Endothelial cell of umbilical vein (primary cell): ENCODE results near the gene SP6. TPM values are rescaled to one million over a fixed set of nuclear protein-coding genes. Genes with fewer than 3 reads are reported as not detected.

Experiments
- BruUV-seq: library from RNA; stranded (reverse); fragments of 400-500 nt; replicated peaks from 2 replicates; lab custom pipeline; 2021; lab: Mats Ljungman, UMichigan
- CTCF ChIA-PET: fragments of 300-600, 350-600 bp; sonication (Branson Sonifier 250); formaldehyde crosslinking; loops from one replicate; lab custom pipeline; 2021; ENCODE audit warnings: antibody characterized with exemption, inconsistent platforms; lab: Charles Lee
- POLR2A ChIA-PET: fragments of 300-600, 350-600 bp; sonication (Branson Sonifier 250); formaldehyde crosslinking; loops from one replicate; lab custom pipeline; 2021; ENCODE audit warnings: antibody characterized with exemption, inconsistent platforms; lab: Charles Lee
- DNase-seq: peaks from one replicate; pipeline ENCODE4 v3.0.0-alpha.2; 2011; ENCODE audit warnings: low read depth, low spot score
- FAIRE-seq: peaks from 2 replicates; lab custom pipeline; 2011; peaks lifted over from hg19 to GRCh38; lab: Jason Lieb, UNC
- H2AFZ ChIP-seq: 2 replicates; pipeline ENCODE4 v1.6.0; 2012; ENCODE audit warnings: low read depth, low read length, control low read depth, inconsistent platforms
- H3K27ac ChIP-seq: 2 replicates; pipeline ENCODE4 v1.5.1; 2011; ENCODE audit warnings: low read depth, mild to moderate bottlenecking, control low read depth, low read length, moderate library complexity; ENCODE audit not compliant: insufficient read depth
- H3K27me3 ChIP-seq, 2 experiments: 2 replicates each; pipeline versions ENCODE4 v1.6.0 to v1.6.1; 2011; ENCODE audit warnings: low read length in 2 of 2, mixed read lengths in 1 of 2; ENCODE audit not compliant: control insufficient read depth in 2 of 2, insufficient read depth in 2 of 2
- H3K36me3 ChIP-seq, 2 experiments: 2 replicates in 1 of 2; 3 replicates in 1 of 2; pipeline ENCODE4 v1.5.1; 2011; ENCODE audit warnings: low read length in 2 of 2, mild to moderate bottlenecking in 1 of 2, moderate library complexity in 1 of 2; ENCODE audit not compliant: control insufficient read depth in 2 of 2, insufficient read depth in 2 of 2; ENCODE audit errors: extremely low read depth in 1 of 2
- H3K4me1 ChIP-seq: 3 replicates; pipeline ENCODE4 v1.5.1; 2011; ENCODE audit warnings: mild to moderate bottlenecking, low read length; ENCODE audit not compliant: control insufficient read depth, insufficient read depth; ENCODE audit errors: extremely low read depth
- H3K4me2 ChIP-seq: 2 replicates; pipeline ENCODE4 v1.6.1; 2011; ENCODE audit warnings: low read length, control low read depth, mixed read lengths; ENCODE audit not compliant: insufficient read depth
- H3K4me3 ChIP-seq, 3 experiments: fragments of 200-600 bp in 1 of 3; sonication (generic), shearing (Covaris generic) in 1 of 3; replicated peaks in 1 of 3; 2 replicates each; pipeline ENCODE4 v1.5.1; 2011 to 2016; ENCODE audit warnings: control low read depth in 3 of 3, low read length in 3 of 3, mild to moderate bottlenecking in 2 of 3, inconsistent platforms in 1 of 3, low read depth in 1 of 3, moderate library complexity in 1 of 3; ENCODE audit not compliant: insufficient read depth in 1 of 3
- H3K79me2 ChIP-seq: 2 replicates; pipeline ENCODE4 v1.6.0; 2012; ENCODE audit warnings: low read length, inconsistent platforms; ENCODE audit not compliant: control insufficient read depth, insufficient read depth
- H3K9ac ChIP-seq: replicated peaks from 2 replicates; pipeline ENCODE3; 2011; ENCODE audit warnings: low read length, control low read depth; ENCODE audit not compliant: insufficient read depth; ENCODE audit errors: extremely low read depth
- H3K9me1 ChIP-seq: replicated peaks from 3 replicates; pipeline ENCODE4 v1.6.0; 2011; ENCODE audit warnings: mild to moderate bottlenecking, low read length; ENCODE audit not compliant: control insufficient read depth, insufficient read depth; ENCODE audit errors: extremely low read depth
- H3K9me3 ChIP-seq: replicated peaks from 2 replicates; pipeline ENCODE4 v1.5.1; 2012; ENCODE audit warnings: low read length, inconsistent platforms; ENCODE audit not compliant: control insufficient read depth, insufficient read depth
- H4K20me1 ChIP-seq: replicated peaks from 2 replicates; pipeline ENCODE3; 2011; ENCODE audit warnings: mild to moderate bottlenecking, low read length; ENCODE audit not compliant: control insufficient read depth, insufficient read depth; ENCODE audit errors: extremely low read depth
- CTCF ChIP-seq, 2 donors: IDR thresholded peaks; 1 replicate in 1 of 2; 2 replicates in 1 of 2; pipeline ENCODE4 v1.5.1; 2011; ENCODE audit warnings: low read length in 2 of 2, mild to moderate bottlenecking in 2 of 2, moderate library complexity in 2 of 2, control low read depth in 1 of 2, inconsistent platforms in 1 of 2, low read depth in 1 of 2; ENCODE audit not compliant: insufficient read depth in 1 of 2; ENCODE audit errors: extremely low read depth in 1 of 2
- EZH2 ChIP-seq: IDR thresholded peaks from 2 replicates; pipeline ENCODE4 v1.6.1; 2012; ENCODE audit warnings: borderline replicate concordance, low read depth, mild to moderate bottlenecking, moderate library complexity, low read length, inconsistent platforms; ENCODE audit not compliant: severe bottlenecking
- FOS ChIP-seq: IDR thresholded peaks from 2 replicates; pipeline ENCODE4 v1.6.1; 2011; ENCODE audit warnings: mild to moderate bottlenecking, low read length, moderate library complexity, borderline replicate concordance; ENCODE audit not compliant: insufficient read depth
- GATA2 ChIP-seq: IDR thresholded peaks from 2 replicates; pipeline ENCODE4 v1.7.0; 2011; ENCODE audit warnings: low read depth, mild to moderate bottlenecking, moderate library complexity, mixed read lengths, low read length; ENCODE audit not compliant: insufficient read length, insufficient read depth
- JUN ChIP-seq: IDR thresholded peaks from 2 replicates; pipeline ENCODE4 v1.6.1; 2011; ENCODE audit warnings: borderline replicate concordance, low read depth; ENCODE audit not compliant: insufficient read length, insufficient read depth
- MAX ChIP-seq: IDR thresholded peaks from 2 replicates; pipeline ENCODE4 v1.6.1; 2011; ENCODE audit not compliant: insufficient read depth, insufficient read length
- MYC ChIP-seq: IDR thresholded peaks from one replicate; pipeline ENCODE4 v1.6.1; 2011; ENCODE audit warnings: mild to moderate bottlenecking, low read depth, low read length
- POLR2A ChIP-seq: IDR thresholded peaks from 2 replicates; pipeline ENCODE4 v1.6.1; 2012; ENCODE audit warnings: low read depth, mild to moderate bottlenecking, control low read depth, low read length
- POLR2AphosphoS5 ChIP-seq: IDR thresholded peaks from 2 replicates; pipeline ENCODE4 v1.6.1; 2012; ENCODE audit warnings: low read depth, mild to moderate bottlenecking, control low read depth, low read length, moderate library complexity; ENCODE audit not compliant: insufficient read depth
- dilution Hi-C: fragments of 300-500 bp; cut with MboI; formaldehyde crosslinking; loops from one replicate; pipeline ENCODE4 v1.15.0; 2019; ENCODE audit warnings: low sequenced_read_pairs; ENCODE audit not compliant: extremely low pct_ligation_motif_present
- intact Hi-C: fragments of 100-400 bp; cut with micrococcal nuclease; formaldehyde crosslinking; loops from one replicate; pipeline ENCODE4 v1.10.0; 2022
- polyA plus RNA-seq, 4 experiments: library from polyadenylated mRNA; depleted of rRNA in 3 of 4; stranded (reverse) in 3 of 4; unstranded in 1 of 4; fragments of >200 nt; gene quantifications; 2 replicates each; pipeline versions ENCODE4 v1.2.1 to v1.2.3, GENCODE V29; 2011 to 2012; ENCODE audit warnings: missing spikeins in 1 of 4
- total RNA-seq: library from RNA; stranded (reverse); gene quantifications from 2 replicates; pipeline ENCODE4 v1.2.3, GENCODE V29; 2021

The SP6 gene
- total and polyA plus RNA-seq, 2 donors (not counting 3 experiments of a cell fraction or from before 2014, with no cell fraction given) = 0.11 to 1.3 TPM

- H3K9ac ChIP-seq = no peak overlapping the region
- peaks cover 0 to 2% of the 10 kb centered on the region in 2 experiments for H3K27me3 ChIP-seq
- no peak for DNase-seq
- no peaks in the 10 kb centered on the region for H4K20me1 ChIP-seq
- H3K4me1 ChIP-seq = no peaks in the 10 kb centered on the region
- no peaks in the 10 kb centered on the region for H3K9me3 ChIP-seq
- no peak overlapping the region for H3K27ac ChIP-seq
- no peak overlapping the region for H3K4me3 ChIP-seq
- BruUV-seq = no TSS peak
- H3K9me1 ChIP-seq = no peaks in the 10 kb centered on the region
- intact Hi-C loops (loop anchor here (5.0 kb wide), 1 partner anchor 139 kb away; no protein-coding TSS in a partner anchor), dilution Hi-C loops (no loop called here)
- FAIRE-seq = no peak
- no peaks in the 10 kb centered on the region for H3K79me2 ChIP-seq
- POLR2A ChIA-PET = no interaction called here
- H3K4me2 ChIP-seq = no peak overlapping the region
- no peak for TF ChIP-seq MYC
- no peak for TF ChIP-seq EZH2
- TF ChIP-seq MAX = no peak
- TF ChIP-seq GATA2 = no peak
- TF ChIP-seq POLR2AphosphoS5 = no peak
- TF ChIP-seq FOS = no peak
- no peak for TF ChIP-seq POLR2A
- TF ChIP-seq CTCF (IDR thresholded peaks at IDR 0.05; ENCODE audit: extremely low read depth in 1 of 2, insufficient read depth in 1 of 2, low read depth in 1 of 2, low read length in 2 of 2) = no peak
- no peak for TF ChIP-seq JUN
- H3K36me3 ChIP-seq = no peaks in the 10 kb centered on the region
- H2AFZ ChIP-seq = no peak overlapping the region
- CTCF ChIA-PET = interaction anchor here (0.7 to 2.2 kb wide), 7 partner anchors 9 to 137 kb away, joined by 3 to 10 read pairs (median 5); no protein-coding TSS in a partner anchor
These were observed 49.7 kb downstream of the SP6 start for GRCh38 chr17:47801176-47801765.
